ENCODE data around the gene ADGRL4.

- TF ChIP-seq CTCF (IDR thresholded peaks at IDR 0.05) (no peak), POLR2A (IDR thresholded peaks at IDR 0.05) (no peak)
These were observed 152.0 kb downstream of the ADGRL4 start for GRCh38 chr1:78854556-78854955.
